ENCODE results near the gene RNF32.
"Not testable (repeated sequence)": the region's sequence is repeated elsewhere in the genome, so short reads cannot be mapped to it uniquely, and the experiment has no call there.

Gene RNF32

GRCh38 chr7:156642306-156643045, 1.9 kb downstream of the RNF32 start:
- DNase-seq (ENCODE audit: low spot score) = no peak

DNA sequence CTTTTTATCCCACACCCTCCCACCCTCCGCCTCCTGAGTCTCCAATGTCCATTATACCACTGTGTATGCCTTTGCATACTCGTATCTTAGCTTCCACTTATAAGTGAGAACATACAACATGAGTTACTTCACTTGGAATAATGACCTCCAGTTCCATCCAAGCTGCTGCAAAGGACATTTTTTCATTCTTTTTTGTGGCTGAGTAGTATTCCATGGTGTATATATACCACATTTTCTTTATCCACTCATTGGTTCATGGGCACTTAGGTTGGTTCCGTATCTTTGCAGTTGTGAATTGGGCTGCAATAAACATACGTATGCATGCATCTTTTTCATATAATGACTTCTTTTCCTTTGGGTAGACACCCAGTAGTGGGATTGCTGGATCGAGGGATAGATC, 6.8 kb downstream of the RNF32 start:
- not testable (repeated sequence) for DNase-seq (ENCODE audit: low spot score)

DNA sequence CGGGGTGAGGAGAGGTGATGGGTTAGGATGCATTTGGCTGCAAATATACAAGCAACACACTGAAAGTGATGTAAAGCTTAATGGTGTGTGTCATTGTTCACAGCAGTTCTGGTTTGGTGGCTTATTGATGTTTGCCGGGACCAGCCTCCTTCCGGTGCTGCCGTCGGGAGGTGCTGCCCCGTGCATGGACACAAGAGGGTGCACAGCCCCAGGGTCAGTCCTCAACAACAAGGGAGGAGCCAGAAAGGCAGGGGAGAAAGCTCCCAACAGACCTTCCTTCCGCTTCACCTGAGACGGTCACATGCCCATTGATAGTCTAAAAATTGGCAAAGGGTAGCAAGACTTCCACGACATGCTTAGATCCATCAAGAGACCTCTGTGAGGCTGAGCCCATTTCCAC, 9.5 kb downstream of the RNF32 start:
- DNase-seq (ENCODE audit: low spot score) = no peak

DNA sequence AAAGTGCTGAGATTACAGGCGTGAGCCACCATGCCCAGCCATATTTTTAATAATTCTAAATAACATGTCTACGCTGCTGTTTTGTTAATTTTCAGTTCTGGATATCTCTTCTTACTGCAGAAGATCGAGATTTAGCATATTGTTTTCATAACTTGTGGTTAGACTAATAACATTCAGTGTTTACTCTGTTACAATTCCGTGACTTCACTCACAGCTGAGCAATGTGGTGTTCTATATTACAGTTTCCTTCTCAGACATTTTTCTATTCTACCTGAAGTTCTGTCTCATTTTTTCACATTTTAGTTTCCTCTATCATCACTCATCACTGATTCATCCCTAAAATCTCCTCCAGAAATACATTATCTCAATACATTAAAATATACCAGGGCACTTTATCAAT, 10.9 kb downstream of the RNF32 start:
- no peak for DNase-seq (ENCODE audit: low spot score)

GRCh38 chr7:156652886-156653568, 12.5 kb downstream of the RNF32 start:
- no peak for DNase-seq (ENCODE audit: low spot score)

GRCh38 chr7:156654511-156655234, 14.1 kb downstream of the RNF32 start:
- no peak for DNase-seq (ENCODE audit: low spot score)

GRCh38 chr7:156655251-156655650, 14.7 kb downstream of the RNF32 start:
- no peak for DNase-seq (ENCODE audit: low spot score)

- DNase-seq (ENCODE audit: low spot score) = no peak
Observed at GRCh38 chr7:156655983-156656382, 15.4 kb downstream of the RNF32 start.

- no peak for DNase-seq (ENCODE audit: low spot score)
Observed at GRCh38 chr7:156656598-156656997, 16.0 kb downstream of the RNF32 start.

- no peak for DNase-seq (ENCODE audit: low spot score)
Observed at GRCh38 chr7:156657681-156658080, 17.1 kb downstream of the RNF32 start.

- no peak for DNase-seq (ENCODE audit: low spot score)
Observed at GRCh38 chr7:156659203-156659602, 18.6 kb downstream of the RNF32 start.

- DNase-seq (ENCODE audit: low spot score) = no peak
Observed at GRCh38 chr7:156659961-156660360, 19.4 kb downstream of the RNF32 start.

DNA sequence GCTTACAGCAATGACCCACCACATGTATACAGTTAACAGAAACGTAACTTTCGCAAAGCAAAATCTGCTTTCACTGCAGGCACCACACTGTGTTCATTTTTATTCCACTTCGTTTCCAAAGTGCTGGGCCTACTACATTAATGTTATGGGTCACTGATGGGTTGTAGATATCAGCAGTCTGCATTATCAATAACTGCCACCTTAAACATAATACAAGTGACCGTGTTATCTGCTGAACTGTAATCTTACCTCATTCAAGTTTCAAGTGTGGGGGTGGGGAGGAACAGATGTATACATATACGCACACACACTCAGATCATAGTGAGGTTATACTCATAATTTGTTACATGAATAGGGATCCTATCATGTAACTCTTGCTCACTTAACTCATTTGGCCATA, 21.1 kb downstream of the RNF32 start:
- no peak for DNase-seq (ENCODE audit: low spot score)

DNA sequence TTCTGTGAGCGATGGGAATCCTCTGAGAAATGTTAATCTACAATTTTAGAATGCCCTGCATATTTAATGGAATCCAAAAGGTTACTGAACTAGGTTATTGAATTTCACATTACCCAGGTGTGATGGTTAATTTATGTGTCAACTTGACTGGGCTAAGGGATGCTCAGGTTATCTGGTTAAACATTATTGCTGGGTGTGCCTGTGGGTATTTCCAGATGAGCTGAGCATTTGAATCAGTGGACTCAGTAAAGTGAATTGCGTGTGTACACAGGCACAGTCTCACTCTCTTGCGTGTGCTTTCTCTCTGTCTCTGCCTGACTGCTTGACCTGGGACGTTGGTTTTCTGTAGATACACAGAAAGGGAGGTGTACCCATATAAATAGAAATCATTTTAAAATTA, 21.7 kb downstream of the RNF32 start:
- DNase-seq (ENCODE audit: low spot score) = no peak

- DNase-seq (ENCODE audit: low spot score) = no peak
Observed at GRCh38 chr7:156665101-156665500, 24.5 kb downstream of the RNF32 start.

DNA sequence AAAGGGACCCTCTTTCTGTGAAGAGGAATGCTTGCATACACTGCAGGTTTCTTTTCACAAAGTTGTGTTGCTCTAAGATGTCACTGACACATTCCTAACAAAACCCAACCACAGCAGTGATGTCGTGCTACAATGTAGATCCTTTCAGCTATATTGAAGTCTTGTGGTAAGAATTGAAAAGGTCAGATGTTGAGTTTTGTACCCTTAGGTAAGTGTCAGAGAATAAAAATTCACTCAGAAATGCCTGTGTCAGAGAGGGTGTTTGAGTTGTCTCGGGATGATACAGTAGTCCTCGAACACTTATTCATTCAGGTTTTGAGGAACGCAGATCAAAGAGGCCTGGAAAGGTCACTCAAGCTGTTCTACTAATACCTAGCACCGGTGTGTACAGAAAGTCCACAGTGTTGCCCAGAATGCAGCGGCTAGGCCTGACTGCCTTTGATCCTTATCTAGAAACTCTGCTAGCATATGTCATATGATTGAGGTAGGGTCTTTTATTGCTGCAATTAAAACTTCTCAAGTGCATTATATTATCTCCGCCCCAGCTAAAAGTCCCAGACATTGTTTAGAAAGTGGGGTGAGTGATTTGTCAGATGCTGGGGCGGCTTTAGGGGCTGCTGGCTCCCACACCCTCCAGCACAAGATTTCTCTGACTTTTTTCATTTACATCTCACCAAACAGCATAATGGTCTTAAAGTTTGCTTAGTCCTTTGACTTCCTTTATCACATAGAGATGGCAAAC, 26.0 kb downstream of the RNF32 start:
- DNase-seq (ENCODE audit: low spot score) = no peak

DNA sequence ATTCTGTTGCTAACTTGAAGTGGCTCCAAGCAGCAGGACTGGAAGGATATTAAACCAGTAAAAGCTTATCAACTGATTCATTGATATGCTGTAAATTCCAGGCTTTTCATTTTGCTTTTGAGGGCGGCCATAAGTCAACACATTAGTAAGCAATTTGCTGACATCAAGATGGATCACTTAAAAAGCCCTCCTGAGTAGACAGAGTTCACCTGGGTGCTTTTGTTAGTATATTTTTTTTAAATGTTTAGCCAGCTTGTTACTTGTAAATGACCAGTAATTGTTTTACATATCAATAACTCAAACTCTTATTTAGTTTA, 26.5 kb downstream of the RNF32 start:
- no peak for DNase-seq (ENCODE audit: low spot score)

GRCh38 chr7:156668130-156668741, 27.7 kb downstream of the RNF32 start:
- no peak for DNase-seq (ENCODE audit: low spot score)

DNA sequence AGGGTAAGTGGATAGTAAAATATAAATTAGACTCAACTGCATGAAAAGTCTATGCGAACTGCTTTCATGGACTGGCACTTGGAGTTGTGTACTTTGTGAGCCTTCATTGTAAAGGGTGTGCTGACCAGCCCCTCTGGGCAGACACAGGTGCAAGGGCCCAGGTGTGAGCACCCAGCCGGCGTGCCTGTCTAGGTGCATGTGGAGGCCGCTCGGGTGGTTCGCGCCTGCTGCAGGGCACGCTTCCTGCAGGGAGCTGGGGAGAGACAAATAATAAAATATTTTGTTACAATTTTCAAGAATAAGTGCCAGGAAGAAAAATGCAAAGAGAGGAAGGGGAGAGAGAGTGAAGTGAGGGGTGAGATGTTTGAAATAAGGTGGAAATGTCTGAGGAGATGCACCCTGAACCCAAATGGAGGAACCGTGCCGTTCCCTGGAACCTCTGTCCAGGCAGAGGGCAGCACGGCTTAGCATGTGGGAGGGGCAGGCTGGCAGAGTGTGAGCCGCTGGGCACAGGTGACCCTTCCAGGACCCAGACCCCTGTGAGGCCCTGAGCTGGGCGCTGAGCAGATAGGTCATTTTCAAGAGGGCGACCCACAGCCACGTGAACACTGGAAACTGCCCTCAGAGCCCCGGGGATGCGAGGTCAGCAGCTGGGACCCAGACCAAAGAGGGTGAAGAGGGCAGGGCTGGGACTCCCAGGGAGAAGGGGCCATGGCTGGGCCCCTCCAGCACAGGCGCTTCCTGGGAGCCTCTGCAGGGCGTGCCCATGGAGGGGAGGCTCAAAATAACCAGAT, 28.7 kb downstream of the RNF32 start:
- DNase-seq (ENCODE audit: low spot score) = no peak

GRCh38 chr7:156673454-156673853, 32.9 kb downstream of the RNF32 start:
- DNase-seq (ENCODE audit: low spot score) = no peak

DNA sequence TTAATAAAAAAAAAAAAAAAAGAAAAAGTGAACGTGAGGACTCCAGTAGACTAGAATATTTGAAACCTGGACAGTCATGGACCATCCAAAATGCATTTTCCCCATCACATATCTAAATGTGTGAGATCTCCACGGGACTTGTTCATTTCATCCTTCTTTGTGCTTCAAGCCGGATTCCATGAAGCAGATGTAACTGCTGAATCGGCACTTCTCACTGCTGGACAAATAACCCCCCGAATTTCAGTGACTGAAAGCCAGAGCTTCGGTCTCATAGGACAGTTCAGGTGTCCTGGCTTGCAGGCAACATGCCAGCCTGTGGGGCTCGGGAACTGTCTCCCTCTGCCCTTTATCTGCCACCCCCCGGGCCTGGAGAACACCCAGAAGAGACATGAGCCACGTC, 33.3 kb downstream of the RNF32 start:
- no peak for DNase-seq (ENCODE audit: low spot score)

Measured in NAMALWA (cell line).